ENCODE results near the gene SH3PXD2A.

GRCh38 chr10:103828107-103828506, 27.3 kb downstream of the SH3PXD2A start:
- no peak for TF ChIP-seq CTCF (conservative IDR thresholded peaks at IDR 0.05 in 1 of 2, IDR thresholded peaks at IDR 0.05 in 1 of 2; ENCODE audit: extremely low read depth in 1 of 2, insufficient read depth in 1 of 2, low read depth in 1 of 2, low read length in 2 of 2)
- TF ChIP-seq EZH2 (IDR thresholded peaks at IDR 0.05; ENCODE audit: borderline replicate concordance, low read length) = no peak

Data from mammary epithelial cell (primary cell).